NCI-H128 (cell line): Measurements from ENCODE around the gene EPS15.
"Not testable (repeated sequence)": the region's sequence is repeated elsewhere in the genome, so short reads cannot be mapped to it uniquely, and the experiment has no call there.

Experiments
- DNase-seq: peaks from one replicate; lab custom pipeline; 2025; ENCODE audit not compliant: unreplicated experiment; lab: John Stamatoyannopoulos, UW

EPS15 gene

DNA sequence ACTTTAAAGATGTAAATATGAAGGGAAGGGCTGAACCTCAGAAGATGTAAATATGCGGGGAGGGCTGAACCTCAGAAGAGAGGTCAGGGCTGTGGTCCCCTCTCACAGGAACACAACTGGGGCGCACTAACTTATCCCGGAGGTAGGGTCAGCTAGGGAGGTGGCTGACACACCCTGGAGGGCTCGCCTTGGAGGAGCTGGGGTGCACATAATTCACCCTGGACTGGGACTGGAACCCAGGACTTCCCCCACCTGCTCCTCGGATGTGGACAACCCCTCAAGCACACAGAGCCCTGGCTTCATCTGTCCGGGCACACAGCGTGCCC, 174.8 kb downstream of the EPS15 start:
- DNase-seq, result no peak

DNA sequence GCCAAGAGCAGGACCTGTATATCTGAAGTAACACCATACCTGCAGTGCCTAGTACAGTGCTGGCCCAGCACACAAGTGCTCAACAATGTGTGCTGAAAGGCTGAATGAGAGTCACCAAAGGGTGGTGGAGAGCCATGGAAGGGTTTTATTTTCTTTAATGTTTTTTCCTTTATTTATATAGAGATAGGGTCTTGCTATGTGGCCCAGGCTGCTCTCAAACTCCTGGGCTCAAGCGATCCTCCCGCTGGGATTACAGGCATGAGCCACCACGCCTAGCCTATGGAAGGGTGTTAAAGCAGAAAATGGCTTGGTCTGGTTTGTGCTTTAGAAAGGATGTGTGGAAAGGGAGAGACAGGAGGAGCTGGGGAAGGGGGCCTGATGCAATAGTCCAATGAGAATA, 175.4 kb downstream of the EPS15 start:
- no peak for DNase-seq

DNA sequence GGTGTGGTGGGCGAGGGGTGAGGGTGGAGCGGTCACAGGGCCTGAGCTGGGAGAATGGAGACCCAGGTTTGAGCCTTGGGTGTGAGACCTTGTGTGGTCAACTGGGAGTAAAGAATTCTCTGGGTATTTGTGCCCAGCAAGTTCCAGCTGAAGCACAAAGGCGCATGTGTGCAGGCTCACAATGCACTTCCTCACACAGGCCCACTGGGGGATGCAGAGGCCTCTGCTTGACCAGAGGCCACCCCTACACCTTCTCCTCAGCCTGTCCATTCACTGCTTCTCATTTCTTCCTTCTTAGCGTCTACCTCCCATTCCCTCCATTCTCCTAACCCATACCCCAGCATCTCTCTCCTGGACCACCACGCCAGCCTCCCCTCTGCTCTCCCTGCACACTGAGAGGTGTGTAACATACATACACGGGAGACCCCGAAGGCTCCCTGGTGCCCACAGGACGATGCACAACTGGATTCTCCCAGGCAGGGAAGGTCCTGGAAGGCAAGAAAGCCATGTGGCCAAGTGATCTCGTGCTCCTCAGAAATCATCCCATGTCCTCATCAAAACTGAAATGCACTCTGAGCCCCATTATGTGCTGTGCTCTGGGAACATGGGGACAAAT, 176.4 kb downstream of the EPS15 start:
- no peak for DNase-seq

DNA sequence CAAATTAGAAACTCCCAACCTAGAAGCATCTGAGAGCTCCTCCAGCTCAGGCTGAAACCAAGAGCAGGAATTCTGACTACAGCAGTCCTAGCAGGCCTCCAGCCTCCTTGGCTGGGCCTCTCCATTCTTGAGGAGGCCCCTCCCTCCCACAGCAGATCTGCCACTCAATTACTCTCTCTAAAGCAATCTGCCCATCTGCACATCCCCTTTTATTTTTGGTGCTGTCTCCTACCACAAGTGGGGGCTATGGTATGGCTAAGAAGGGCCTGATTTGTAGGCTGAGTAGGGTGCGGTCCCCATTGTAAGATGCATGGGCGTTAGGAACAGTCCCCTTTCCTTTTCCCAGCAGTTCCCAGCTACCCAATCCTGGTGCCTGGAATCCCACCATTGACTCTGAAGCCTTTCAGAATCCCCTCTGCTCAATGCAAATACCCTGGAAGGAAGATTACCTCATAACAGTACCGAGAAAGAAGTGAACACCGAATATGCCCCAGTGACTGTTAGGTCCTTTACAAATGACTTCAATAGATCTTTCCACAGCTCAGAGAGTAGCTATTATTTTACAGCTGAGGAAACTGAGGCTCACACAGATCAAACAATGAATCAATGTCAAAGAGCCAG, 177.1 kb downstream of the EPS15 start:
- DNase-seq, result no peak

DNA sequence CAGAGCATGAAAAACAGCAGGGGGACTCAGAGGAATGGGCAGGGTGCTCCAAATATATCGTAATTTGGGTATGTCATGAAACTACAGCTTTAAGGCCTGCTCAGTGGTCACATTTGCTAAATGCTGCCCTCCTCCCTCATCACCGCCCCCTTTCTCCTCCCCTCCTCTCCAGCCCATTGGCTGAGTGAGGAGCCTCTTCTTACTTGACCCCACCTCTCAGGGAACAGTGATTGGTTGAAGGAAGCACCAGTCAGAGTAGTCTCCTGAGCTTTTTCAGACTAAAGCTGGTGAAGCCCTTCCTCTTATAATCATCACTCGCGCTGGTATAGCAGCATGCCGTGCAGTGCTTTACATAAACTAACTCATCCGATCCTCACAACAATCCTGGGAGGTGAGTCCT, 178.7 kb downstream of the EPS15 start:
- no peak for DNase-seq

DNA sequence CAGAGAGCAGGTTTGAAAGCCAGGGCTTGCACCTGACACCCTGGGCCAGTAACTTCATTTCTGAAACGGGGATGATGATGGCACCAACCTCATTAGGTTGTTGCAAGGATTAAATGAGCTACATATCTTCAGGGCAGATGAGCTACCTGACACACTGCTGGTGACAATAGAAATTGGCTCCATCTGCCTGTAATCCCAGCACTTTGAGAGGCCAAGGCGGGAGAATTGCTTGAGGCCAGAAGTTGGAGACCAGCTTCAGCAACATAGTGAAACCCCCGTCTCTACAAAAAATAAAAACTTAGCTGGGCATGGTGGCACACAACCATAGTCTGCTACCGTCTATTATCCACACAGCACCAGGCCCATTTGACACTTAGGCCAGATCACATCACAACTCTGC, 182.4 kb downstream of the EPS15 start:
- DNase-seq, result no peak

DNA sequence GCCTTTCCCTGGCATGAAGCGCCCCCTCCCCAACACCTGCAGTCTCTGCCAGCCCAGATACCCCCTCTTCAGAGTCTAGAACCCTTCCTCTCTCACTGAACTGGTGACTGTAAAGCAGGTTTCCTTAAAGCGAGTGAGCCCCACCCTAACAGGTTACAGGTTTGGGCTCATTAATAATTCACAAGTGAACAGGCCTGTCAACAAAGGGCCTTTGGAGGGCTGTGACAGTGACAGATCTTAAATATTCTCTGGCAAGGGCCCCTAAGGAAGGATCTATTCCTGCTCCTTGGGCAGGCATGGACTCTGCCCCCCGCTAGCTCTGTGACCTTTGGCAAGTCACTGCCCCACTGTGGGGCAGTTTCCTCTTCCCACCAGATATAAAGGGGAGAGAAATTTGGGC, 183.1 kb downstream of the EPS15 start:
- no peak for DNase-seq

DNA sequence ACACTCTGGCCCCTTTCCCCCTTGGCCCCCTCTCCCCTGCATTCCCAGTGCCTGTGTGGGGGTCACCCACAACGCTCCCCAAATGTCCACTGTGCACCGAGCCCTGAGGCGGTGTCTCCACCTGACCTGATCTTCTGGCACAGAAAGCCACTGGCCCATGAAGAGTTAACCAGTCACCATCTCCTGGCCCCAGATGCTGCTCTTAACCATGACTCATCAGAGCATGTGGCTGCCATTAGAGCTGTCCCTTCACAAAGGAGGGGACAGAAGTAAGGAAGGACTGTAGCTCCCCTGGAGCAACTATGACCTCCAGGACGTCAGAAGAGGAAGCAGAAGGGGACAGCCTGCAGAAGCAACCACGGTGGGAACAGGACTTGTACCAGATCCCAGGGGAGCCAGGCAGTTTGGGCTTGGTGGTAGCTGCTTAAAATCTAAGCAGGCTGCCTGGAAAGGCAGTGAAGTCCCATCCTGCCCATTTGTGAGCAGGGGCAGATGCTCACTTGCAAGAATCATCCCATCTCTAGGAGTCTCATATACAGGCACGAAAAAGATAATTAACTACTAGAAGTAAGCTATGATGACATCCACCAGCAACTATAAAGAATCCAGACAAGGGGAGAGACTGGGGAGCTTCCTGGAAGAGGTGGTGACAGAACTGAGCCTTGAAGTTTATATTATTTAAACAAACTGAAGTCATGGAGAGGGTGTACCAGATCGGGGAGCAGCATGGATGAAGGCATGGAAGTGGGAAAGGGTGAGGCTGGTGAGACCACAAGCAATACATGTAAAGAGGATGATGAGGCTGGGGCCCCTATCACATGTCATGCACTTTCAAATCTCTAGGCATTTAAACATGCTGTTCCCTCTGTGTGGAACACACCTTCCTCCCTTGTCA, 187.6 kb downstream of the EPS15 start:
- DNase-seq, result no peak

DNA sequence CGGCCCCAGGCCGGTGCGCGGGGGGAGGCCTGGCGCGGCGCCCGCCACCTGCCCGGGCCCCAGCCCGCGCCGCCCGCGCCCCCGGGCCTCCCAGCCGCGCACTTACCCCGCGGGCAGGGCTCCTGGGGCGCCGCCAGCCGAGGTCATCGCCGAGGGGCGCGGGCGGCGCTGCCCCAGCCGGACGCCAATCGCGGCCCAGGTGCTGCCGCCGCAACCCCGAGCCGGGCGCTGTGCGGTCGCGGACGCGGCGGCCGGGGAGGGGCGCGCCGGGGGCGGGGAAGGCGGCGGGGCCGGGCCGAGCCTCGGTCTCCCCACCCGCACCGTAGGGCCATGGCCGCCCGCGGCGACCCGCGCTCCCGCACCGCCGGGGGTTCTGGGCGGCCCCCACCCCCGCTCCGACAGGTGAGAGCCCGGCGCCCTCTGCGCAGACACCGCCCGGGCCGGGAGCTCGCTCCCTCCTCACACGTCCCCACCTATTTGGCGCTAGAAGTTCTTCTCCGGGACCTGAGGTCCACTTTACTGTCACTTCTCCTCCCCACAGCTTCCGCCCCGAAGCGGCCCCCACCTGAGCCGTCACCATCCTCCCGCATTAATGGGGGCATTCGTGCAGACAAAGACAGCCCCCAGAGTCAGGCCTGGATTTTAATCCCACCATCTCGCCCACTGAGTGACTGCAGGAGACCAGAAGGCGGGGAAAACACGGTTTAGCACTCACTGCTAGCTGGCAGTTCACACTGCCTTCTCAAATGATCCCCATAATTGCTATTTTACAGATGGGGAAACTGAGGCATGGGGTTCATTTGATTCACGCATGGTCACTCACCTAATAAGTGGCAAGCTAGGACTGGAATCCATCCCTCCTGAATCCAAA, 188.5 kb downstream of the EPS15 start, which contains the start of gene TTC39A:
Gene TTC39A, minus strand, starts transcription at position 232 of the 871 bp plus-strand sequence. Its CDS starts 85 bp downstream, at position 147.
- DNase-seq, result no peak

DNA sequence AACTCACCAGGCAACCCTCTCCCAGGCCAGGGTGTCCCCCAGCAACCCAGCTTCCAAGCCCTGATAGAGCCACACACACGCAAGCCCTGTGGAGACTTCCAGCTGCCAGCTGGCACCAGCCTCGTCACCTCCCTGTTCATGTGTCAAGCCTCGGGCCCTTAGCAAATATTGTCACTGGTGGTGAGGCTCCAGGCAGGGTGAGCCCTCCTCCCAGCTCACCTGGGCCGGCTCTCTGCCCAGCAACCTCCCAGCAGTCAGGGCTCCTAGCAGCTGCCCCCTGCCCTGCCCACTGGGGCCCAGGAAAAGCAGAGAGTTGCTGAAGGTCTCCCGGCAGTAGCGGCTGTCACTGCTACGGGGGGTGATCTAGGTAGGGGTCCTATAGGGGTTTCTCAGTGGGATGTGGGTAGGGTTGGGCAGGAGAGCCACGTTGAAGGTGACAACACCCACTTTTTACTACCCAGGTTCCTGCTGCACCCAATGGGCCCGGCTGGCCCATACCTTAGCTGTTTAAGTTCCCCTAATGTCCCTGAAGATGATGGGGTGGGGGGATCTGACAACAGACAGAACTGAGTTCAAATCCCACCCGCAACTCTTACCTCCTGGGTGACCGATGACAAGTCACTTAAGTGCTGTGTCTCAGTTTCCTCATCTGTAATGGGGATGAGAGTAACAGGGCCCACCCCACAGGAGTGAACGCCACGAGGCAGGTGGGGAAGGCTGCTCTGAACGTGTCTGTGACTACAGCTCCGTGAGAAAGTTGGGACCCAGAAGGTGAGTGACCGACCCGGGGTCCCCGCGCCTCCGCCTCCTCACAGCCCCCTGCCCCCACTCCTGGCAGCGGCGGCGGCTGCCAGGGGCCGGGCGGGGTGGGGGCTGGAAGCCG, 189.4 kb downstream of the EPS15 start:
- no peak for DNase-seq

DNA sequence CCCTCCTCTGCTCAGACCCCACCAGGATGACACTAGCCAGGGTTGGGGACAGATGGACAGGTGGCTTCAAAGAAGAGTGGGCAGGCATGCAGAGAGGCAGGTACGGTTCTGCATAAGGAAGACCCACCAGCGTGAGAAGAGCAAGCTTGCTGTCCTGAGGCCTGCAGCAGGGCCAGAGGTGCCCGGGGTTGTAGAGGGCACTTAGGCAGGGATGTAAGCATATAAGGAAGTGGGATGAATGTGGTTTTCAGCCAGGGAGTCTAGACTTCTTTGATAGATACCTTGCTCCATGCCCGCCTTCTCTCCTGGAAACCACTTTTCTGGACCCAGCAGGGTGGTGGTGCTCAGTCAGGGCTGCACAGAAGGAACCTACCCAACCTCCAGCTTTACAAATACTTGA, 190.1 kb downstream of the EPS15 start:
- DNase-seq, result no peak

DNA sequence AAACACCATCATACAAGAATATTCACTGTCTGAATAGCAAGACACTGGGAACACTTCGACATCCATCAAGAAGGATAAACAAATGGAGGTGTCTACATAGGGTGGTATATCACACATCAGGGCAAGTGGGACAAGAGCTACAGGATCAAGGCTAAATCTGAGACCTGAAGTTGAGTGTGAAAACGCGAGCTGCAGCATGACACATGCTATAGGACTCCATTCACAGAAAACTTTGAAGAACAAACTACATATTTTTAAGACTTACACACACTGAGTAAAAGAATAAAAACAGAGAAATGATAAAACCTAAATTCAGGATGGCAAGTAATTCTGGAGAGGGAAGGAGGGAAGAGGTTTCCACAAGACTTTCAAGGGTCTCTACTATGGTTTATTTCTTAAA, 190.8 kb downstream of the EPS15 start:
- no peak for DNase-seq

DNA sequence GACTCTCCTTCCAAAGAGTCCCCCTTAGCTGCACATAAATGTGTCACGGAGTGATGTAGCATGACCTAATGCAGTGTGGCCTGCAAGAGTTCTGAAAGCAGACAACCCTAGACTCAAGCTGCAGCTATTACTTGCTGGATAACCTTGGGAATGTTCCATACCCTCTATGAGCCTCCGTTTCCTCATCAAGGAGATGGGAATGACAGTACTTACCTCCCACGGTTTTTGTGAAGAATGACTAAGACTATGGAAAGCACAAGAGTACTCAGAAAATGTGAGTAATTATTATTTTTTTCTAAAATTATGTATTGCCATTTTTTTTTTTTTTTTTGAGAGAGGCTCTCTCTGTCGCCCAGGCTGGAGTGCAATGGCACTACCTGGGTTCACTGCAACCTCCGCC, 191.7 kb downstream of the EPS15 start:
- no peak for DNase-seq

DNA sequence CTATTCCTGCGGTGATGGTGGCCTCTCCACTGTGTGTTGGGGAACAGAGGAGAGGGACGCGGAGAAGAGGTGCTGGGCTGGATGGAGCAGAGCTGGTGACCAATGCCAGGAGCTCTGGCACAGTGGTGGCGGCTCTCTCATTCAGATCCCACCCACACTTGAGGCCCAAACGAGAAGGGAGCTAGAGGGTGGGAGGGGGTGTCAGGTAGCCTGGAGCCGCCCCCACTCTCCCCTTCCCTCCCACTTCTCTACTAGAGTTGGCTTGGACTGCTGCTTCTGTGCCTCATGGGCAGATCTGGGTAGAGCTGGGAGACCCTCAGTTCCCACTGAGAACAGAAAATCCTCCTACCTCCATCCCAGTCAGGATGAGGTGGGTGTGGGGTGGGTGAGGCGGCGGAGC, 192.2 kb downstream of the EPS15 start:
- no peak for DNase-seq

DNA sequence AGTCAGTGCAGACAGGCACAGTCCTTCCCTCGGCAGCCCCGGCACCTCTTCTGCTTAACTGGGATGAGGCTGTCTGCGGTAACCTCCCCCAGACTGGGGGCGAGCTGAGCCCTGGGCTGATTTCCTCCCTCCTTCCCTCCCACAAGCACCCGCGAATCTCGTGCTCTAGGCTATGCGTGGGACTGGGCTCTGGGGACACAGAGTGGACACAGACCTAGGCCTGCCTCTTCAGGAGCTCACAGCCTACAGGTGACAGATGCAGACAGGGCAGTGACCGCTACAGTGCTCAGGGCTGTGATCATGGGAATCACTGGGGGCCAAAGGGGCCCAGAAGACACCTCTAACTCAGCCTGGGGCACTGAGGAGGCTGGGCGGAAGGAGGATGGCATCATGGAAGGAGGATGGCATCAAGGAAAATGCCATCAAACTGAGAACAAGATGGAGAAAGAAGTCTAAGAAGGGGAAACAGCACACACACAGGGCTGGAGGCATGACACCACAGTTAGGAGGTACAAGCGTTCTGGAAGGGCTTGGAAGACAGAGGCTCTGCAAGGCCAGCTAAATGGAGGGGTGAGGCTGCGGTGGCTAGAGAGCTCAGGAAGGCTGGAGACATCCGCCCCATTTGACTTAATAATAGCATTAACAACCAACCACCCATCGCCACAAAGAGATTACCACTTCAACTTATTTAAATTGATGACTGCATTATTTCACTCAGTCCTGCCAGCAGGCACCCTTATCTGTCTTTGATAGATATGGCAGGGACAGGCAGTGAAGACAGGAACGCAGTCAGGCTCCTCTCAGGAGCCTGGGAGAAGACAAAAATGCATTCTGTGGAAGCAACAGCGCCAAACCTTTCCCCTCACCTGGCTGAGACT, 192.9 kb downstream of the EPS15 start:
- no peak for DNase-seq

DNA sequence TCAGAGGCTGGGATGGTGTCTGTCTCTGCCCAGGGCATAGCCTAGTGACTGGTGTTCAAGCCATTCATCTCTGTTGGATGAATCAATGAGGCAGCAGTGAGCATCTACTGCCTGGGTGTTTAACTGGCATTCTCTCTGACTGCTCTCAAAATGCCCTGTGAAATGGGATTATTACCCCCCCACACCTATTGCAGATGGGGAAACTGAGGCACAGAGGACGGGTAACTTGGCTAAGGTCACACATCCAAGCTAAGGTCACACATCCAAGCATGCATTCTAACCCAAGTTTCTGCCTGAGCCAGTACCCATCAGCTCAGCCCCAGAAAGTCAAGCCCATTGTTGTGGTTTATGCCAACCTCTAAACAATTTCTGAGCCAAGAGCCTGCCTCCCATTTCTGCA, 193.7 kb downstream of the EPS15 start:
- DNase-seq, result no peak

DNA sequence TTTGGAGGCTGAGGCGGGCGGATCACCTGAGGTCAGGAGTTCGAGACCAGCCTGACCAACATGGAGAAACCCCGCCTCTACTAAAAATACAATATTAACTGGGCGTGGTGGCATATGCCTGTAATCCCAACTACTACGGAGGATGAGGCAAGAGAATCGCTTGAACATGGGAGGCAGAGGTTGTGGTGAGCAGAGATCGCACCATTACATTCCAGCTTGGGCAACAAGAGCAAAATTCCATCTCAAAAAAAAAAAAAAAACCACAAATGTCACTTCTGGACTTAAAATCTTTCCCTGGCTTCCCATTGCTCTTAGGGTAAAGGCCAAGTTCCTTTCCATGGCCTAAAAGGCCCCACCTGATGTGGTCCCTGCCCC, 194.1 kb downstream of the EPS15 start:
- DNase-seq, result not testable (repeated sequence)

DNA sequence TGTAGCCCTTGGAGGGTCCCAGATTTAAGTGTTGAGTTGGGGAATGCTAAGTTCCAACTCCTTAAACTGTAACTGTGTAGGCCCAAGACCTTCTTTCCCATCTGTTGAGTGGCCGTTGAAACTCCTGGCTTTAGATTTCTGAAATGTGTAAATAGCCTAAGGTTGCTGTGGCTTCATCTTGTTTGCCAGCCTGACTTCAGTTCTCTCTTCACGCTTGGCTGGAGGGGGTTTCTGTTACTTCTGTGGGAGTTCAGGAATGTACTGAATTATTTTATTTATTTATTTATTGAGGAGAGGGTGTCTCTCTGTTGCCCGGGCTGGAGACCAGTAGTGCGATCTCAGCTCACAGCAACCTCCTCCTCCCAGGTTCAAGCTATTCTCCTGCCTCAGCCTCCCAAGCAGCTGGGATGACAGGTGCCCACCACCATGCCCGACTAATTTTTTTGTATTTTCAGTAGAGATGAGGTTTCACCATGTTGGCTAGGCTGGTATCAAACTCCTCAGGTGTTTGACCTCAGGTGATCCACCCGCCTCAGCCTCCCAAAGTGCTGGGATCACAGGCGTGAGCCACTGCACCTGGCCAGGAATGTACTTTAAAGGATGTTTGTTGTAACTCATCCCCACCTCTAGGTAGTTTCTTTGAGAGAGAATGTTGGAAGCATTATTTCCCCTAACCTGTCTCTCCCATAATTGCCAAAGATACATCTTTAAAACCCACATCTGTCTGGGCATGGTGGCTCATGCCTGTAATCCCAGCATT, 194.6 kb downstream of the EPS15 start:
- no peak for DNase-seq

DNA sequence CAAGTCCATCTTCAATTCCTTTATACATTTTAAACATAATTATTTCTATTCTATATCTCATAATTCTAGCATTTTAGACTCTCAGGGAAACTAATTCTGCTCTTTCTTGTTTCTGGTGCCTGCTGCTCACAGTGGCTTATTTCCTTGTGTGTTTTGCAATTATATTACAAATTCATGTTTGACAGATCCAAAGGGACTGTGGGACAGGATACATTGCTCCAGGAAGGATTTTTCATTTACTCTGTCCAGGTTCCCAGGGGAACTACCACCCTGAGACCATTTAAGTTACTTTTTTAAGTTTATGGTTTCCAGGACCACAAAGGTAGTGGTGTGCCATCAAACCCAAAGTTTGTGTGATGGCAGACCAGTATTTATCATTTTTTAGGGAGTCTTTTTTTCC, 195.3 kb downstream of the EPS15 start:
- DNase-seq, result no peak
